ENCODE measurements around the gene SYPL1. TPM values are rescaled to one million over a fixed set of nuclear protein-coding genes. Genes with fewer than 3 reads are reported as not detected.

Gene SYPL1
- polyA plus RNA-seq, 5 donors = 93.3 to 131 (median 117) TPM

- DNase-seq = no peak
These were observed 41.9 kb downstream of the SYPL1 start for GRCh38 chr7:106070201-106070551.

- no peak for DNase-seq
These were observed 42.5 kb downstream of the SYPL1 start for GRCh38 chr7:106069471-106070200.

GRCh38 chr7:106068986-106069385 is 43.1 kb downstream of the SYPL1 start:
- no peak for DNase-seq

- no peak for DNase-seq
These were observed 43.6 kb downstream of the SYPL1 start for GRCh38 chr7:106068538-106068961.

- no peak for DNase-seq
These were observed 44.4 kb downstream of the SYPL1 start for GRCh38 chr7:106067678-106068077.

GRCh38 chr7:106065575-106066500 is 46.3 kb downstream of the SYPL1 start:
- no peak for DNase-seq

GRCh38 chr7:106064771-106065574 is 47.1 kb downstream of the SYPL1 start:
- peak; percentile 76 to 79 for DNase-seq

GRCh38 chr7:106064316-106064715 is 47.8 kb downstream of the SYPL1 start:
- DNase-seq = no peak

- DNase-seq = no peak
These were observed 48.4 kb downstream of the SYPL1 start for GRCh38 chr7:106063692-106064091.

- DNase-seq = no peak
These were observed 49.1 kb downstream of the SYPL1 start for GRCh38 chr7:106063024-106063423.

- no peak for DNase-seq
These were observed 49.6 kb downstream of the SYPL1 start for GRCh38 chr7:106062521-106062931.

- no peak for DNase-seq
These were observed 50.1 kb downstream of the SYPL1 start for GRCh38 chr7:106062006-106062405.

- no peak for DNase-seq
These were observed 50.7 kb downstream of the SYPL1 start for GRCh38 chr7:106061301-106061979.

GRCh38 chr7:106060394-106060920 is 51.7 kb downstream of the SYPL1 start:
- DNase-seq = no peak

GRCh38 chr7:106059556-106059955 is 52.6 kb downstream of the SYPL1 start:
- DNase-seq = no peak

GRCh38 chr7:106058928-106059324 is 53.2 kb downstream of the SYPL1 start:
- DNase-seq = no peak

- peak in 1 of 2 donors; percentile 52 for DNase-seq
These were observed 53.9 kb downstream of the SYPL1 start for GRCh38 chr7:106057962-106058927.

GRCh38 chr7:106057204-106057961 is 54.7 kb downstream of the SYPL1 start:
- no peak for DNase-seq

Measured in right lung (tissue), 5 donors.